H9 (cell line): Measurements from ENCODE around the gene NANOG. TPM values are rescaled to one million over a fixed set of nuclear protein-coding genes. Genes with fewer than 3 reads are reported as not detected.

Experiments used
- DNase-seq: peaks from one replicate; pipeline ENCODE4 v3.0.0-alpha.2; 2017
- H2AFZ ChIP-seq: one replicate; pipeline ENCODE4 v1.6.1; 2013; ENCODE audit warnings: mild to moderate bottlenecking, low read length, control low read depth, moderate library complexity
- H2AK5ac ChIP-seq: 2 replicates; pipeline ENCODE4 v1.6.1; 2013; ENCODE audit warnings: low read length, control low read depth, mixed read lengths; ENCODE audit not compliant: insufficient read length
- H2BK120ac ChIP-seq: one replicate; pipeline ENCODE4 v1.6.1; 2013; ENCODE audit warnings: low read depth, mild to moderate bottlenecking, low read length, control low read depth, inconsistent platforms; ENCODE audit not compliant: poor library complexity, severe bottlenecking
- H2BK12ac ChIP-seq: 2 replicates; pipeline ENCODE4 v1.6.1; 2013; ENCODE audit warnings: low read length, control low read depth, mixed read lengths, low read depth; ENCODE audit not compliant: insufficient read length
- H2BK15ac ChIP-seq: 2 replicates; pipeline ENCODE4 v1.6.1; 2013; ENCODE audit warnings: low read depth, low read length, control low read depth
- H2BK20ac ChIP-seq: one replicate; pipeline ENCODE4 v1.6.1; 2013; ENCODE audit warnings: low read depth, mild to moderate bottlenecking, low read length, control low read depth, inconsistent platforms; ENCODE audit not compliant: poor library complexity, severe bottlenecking
- H2BK5ac ChIP-seq: 2 replicates; pipeline ENCODE4 v1.6.1; 2013; ENCODE audit warnings: low read length, control low read depth, mixed read lengths; ENCODE audit not compliant: insufficient read length
- H3K14ac ChIP-seq: 2 replicates; pipeline ENCODE4 v1.6.1; 2013; ENCODE audit warnings: low read length, control low read depth; ENCODE audit not compliant: insufficient read depth
- H3K18ac ChIP-seq: 2 replicates; pipeline ENCODE4 v1.6.1; 2013; ENCODE audit warnings: low read depth, mild to moderate bottlenecking, mixed read lengths, low read length, control low read depth; ENCODE audit not compliant: insufficient read length
- H3K23ac ChIP-seq: 2 replicates; pipeline ENCODE4 v1.6.1; 2013; ENCODE audit warnings: low read length, control low read depth, mixed read lengths, low read depth; ENCODE audit not compliant: insufficient read length
- H3K23me2 ChIP-seq: 2 replicates; pipeline ENCODE4 v1.6.1; 2013; ENCODE audit warnings: low read depth, mild to moderate bottlenecking, mixed read lengths, low read length, control low read depth; ENCODE audit not compliant: insufficient read length, poor library complexity, severe bottlenecking
- H3K27ac ChIP-seq: 2 replicates; pipeline ENCODE4 v1.5.1; 2013; ENCODE audit warnings: low read length, control low read depth, mixed read lengths, low read depth; ENCODE audit not compliant: insufficient read length
- H3K27me3 ChIP-seq: 2 replicates; pipeline ENCODE4 v1.6.1; 2013; ENCODE audit warnings: low read length, control low read depth, inconsistent platforms; ENCODE audit not compliant: insufficient read depth
- H3K4ac ChIP-seq: 2 replicates; pipeline ENCODE4 v1.6.1; 2013; ENCODE audit warnings: low read depth, mild to moderate bottlenecking, control low read depth, inconsistent platforms, low read length, moderate library complexity
- H3K4me1 ChIP-seq: 2 replicates; pipeline ENCODE4 v1.6.1; 2013; ENCODE audit warnings: low read length, control low read depth, inconsistent platforms; ENCODE audit not compliant: insufficient read depth
- H3K4me2 ChIP-seq: 2 replicates; pipeline ENCODE4 v1.6.1; 2013; ENCODE audit warnings: low read length, control low read depth, mixed read lengths; ENCODE audit not compliant: insufficient read length, insufficient read depth
- H3K56ac ChIP-seq: 2 replicates; pipeline ENCODE4 v1.6.1; 2013; ENCODE audit warnings: low read depth, mild to moderate bottlenecking, mixed read lengths, low read length, control low read depth; ENCODE audit not compliant: insufficient read length
- H3K79me1 ChIP-seq: 2 replicates; pipeline ENCODE4 v1.6.1; 2013; ENCODE audit warnings: low read depth, mild to moderate bottlenecking, moderate library complexity, low read length, control low read depth, inconsistent platforms; ENCODE audit not compliant: insufficient read depth, poor library complexity, severe bottlenecking
- H3K79me2 ChIP-seq: 2 replicates; pipeline ENCODE4 v1.6.1; 2013; ENCODE audit warnings: low read length, control low read depth, inconsistent platforms; ENCODE audit not compliant: insufficient read depth
- H3K9ac ChIP-seq: 2 replicates; pipeline ENCODE4 v1.6.1; 2013; ENCODE audit warnings: low read length, control low read depth, mixed read lengths; ENCODE audit not compliant: insufficient read length; ENCODE audit errors: extremely low read depth
- H3K9me3 ChIP-seq: one replicate; pipeline ENCODE4 v1.6.1; 2013; ENCODE audit warnings: low read depth, low read length, inconsistent platforms; ENCODE audit not compliant: control insufficient read depth
- H3T11ph ChIP-seq: one replicate; pipeline ENCODE4 v1.6.1; 2013; ENCODE audit warnings: mild to moderate bottlenecking, low read length, control low read depth, inconsistent platforms
- H4K20me1 ChIP-seq: one replicate; pipeline ENCODE4 v1.6.1; 2013; ENCODE audit not compliant: control insufficient read depth, insufficient read length, insufficient read depth
- H4K5ac ChIP-seq: 2 replicates; pipeline ENCODE4 v1.6.1; 2013; ENCODE audit warnings: low read depth, mild to moderate bottlenecking, mixed read lengths, low read length, control low read depth; ENCODE audit not compliant: insufficient read length
- H4K8ac ChIP-seq: replicated peaks from 2 replicates; pipeline ENCODE4 v1.6.1; 2013; ENCODE audit warnings: low read length, control low read depth, mixed read lengths, low read depth; ENCODE audit not compliant: insufficient read length
- H4K91ac ChIP-seq: 2 replicates; pipeline ENCODE4 v1.6.1; 2013; ENCODE audit warnings: low read depth, mild to moderate bottlenecking, moderate library complexity, mixed read lengths, low read length, control low read depth; ENCODE audit not compliant: insufficient read length
- H3K27ac Mint-ChIP-seq, 3 experiments: 2 replicates in 2 of 3; 3 replicates in 1 of 3; pipeline ENCODE4 v1.8.0; 2020 to 2021; ENCODE audit warnings: mixed read lengths in 3 of 3, mild to moderate bottlenecking in 1 of 3, moderate library complexity in 1 of 3
- H3K27me3 Mint-ChIP-seq: 2 replicates; pipeline ENCODE4 v1.8.0; 2021; ENCODE audit warnings: low read depth, mild to moderate bottlenecking, moderate library complexity, mixed read lengths
- H3K36me3 Mint-ChIP-seq, 3 experiments: 2 replicates in 2 of 3; 3 replicates in 1 of 3; pipeline ENCODE4 v1.8.0; 2020 to 2021; ENCODE audit warnings: low read depth in 3 of 3, mixed read lengths in 3 of 3; ENCODE audit not compliant: insufficient read depth in 1 of 3
- H3K4me1 Mint-ChIP-seq, 2 experiments: 2 replicates each; pipeline ENCODE4 v1.8.0; 2020; ENCODE audit warnings: mixed read lengths in 2 of 2
- H3K4me3 Mint-ChIP-seq, 2 experiments: 2 replicates in 1 of 2; 3 replicates in 1 of 2; pipeline ENCODE4 v1.8.0; 2020 to 2021; ENCODE audit warnings: mild to moderate bottlenecking in 2 of 2, mixed read lengths in 2 of 2, moderate library complexity in 1 of 2
- H3K9me3 Mint-ChIP-seq, 2 experiments: 2 replicates in 1 of 2; 3 replicates in 1 of 2; pipeline ENCODE4 v1.8.0; 2020; ENCODE audit warnings: mild to moderate bottlenecking in 2 of 2, mixed read lengths in 2 of 2, moderate library complexity in 1 of 2
- CTCF ChIP-seq: fragments of 200-600 bp; sonication (generic); conservative IDR thresholded peaks from 3 replicates; pipeline ENCODE4 v1.8.0; 2021; ENCODE audit warnings: antibody characterized with exemption, mild to moderate bottlenecking
- WGBS: extraction: QIAGEN DNeasy Blood & Tissue Kit; methylation state at CpG from one replicate; pipeline ENCODE4 v1.1.7; 2013; ENCODE audit warnings: missing lambda C conversion rate, low lambda C conversion rate, mixed read lengths; ENCODE audit not compliant: insufficient read length; ENCODE audit errors: extremely low coverage; 5-methylcytosine and 5-hydroxymethylcytosine counted together
- total RNA-seq: library from RNA; stranded (reverse); gene quantifications from 2 replicates; pipeline ENCODE4 v1.2.1, GENCODE V29; 2021

The NANOG gene
- total RNA-seq, 1 experiment from 2014 or later = 199 TPM

- Histone ChIP-seq H2BK20ac (no peak overlapping the region), H3K79me1 (no peaks in the 10 kb centered on the region), H3K27me3 (no peaks in the 10 kb centered on the region), H3K4me1 (no peaks in the 10 kb centered on the region), H2BK120ac (no peak overlapping the region), H2BK5ac (no peak overlapping the region), H4K5ac (no peak overlapping the region), H2AK5ac (no peak overlapping the region), H3K79me2 (no peaks in the 10 kb centered on the region), H2BK12ac (no peak overlapping the region), H3K9me3 (no peaks in the 10 kb centered on the region), H3K23ac (no peak overlapping the region), H3K4me2 (no peak overlapping the region), H2BK15ac (no peak overlapping the region), H3K23me2 (no peaks in the 10 kb centered on the region), H4K20me1 (no peaks in the 10 kb centered on the region), H3K18ac (no peak overlapping the region), H4K91ac (no peak overlapping the region), H3T11ph (no peak overlapping the region), H3K14ac (no peak overlapping the region), H3K56ac (no peak overlapping the region), H3K27ac (no peak overlapping the region), H3K4ac (no peak overlapping the region), H4K8ac (no peak overlapping the region), H2AFZ (no peak overlapping the region), H3K9ac (no peak overlapping the region)
- H3K4me1 Mint-ChIP-seq = peaks cover 21 to 22% of the 10 kb centered on the region in 2 experiments
- WGBS = no CpG with 5 or more reads among the region's 9 CpGs
- H3K36me3 Mint-ChIP-seq = no peaks in the 10 kb centered on the region
- DNase-seq = no peak
- H3K27ac Mint-ChIP-seq = peak overlapping the region in 2 of 3 experiments; percentile 73 to 86; a peak in 3 of 7 replicates
- no peak overlapping the region for H3K4me3 Mint-ChIP-seq
- no peak for TF ChIP-seq CTCF
- H3K27me3 Mint-ChIP-seq = no peaks in the 10 kb centered on the region
- no peaks in the 10 kb centered on the region for H3K9me3 Mint-ChIP-seq
Observed at GRCh38 chr12:7835116-7835515, 45.9 kb downstream of the NANOG start.
